Panc1 (cell line): ENCODE results near the gene ESR2.
"Not testable (repeated sequence)": the region's sequence is repeated elsewhere in the genome, so short reads cannot be mapped to it uniquely, and the experiment has no call there.

ENCODE experiments used
- CTCF ChIP-seq: fragments of 450-650 bp; IDR thresholded peaks from 2 replicates; pipeline ENCODE4 v1.5.1; 2017; ENCODE audit warnings: mild to moderate bottlenecking
- POLR2AphosphoS5 ChIP-seq: IDR thresholded peaks from 2 replicates; pipeline ENCODE4 v1.6.1; 2012; ENCODE audit warnings: mild to moderate bottlenecking, low read depth, low read length, moderate library complexity
- TCF7L2 ChIP-seq: IDR thresholded peaks from 2 replicates; pipeline ENCODE4 v1.6.1; 2011; ENCODE audit warnings: mild to moderate bottlenecking, low read depth, low read length, inconsistent platforms
- TF ChIP-seq, protein P1 (sequence below), 2 experiments: IDR thresholded peaks; 2 replicates each; pipeline ENCODE4 v1.6.1; 2011 to 2012; ENCODE audit warnings: low read depth in 2 of 2, control low read depth in 1 of 2, low read length in 1 of 2, mild to moderate bottlenecking in 1 of 2, moderate library complexity in 1 of 2; ENCODE audit not compliant: insufficient read depth in 1 of 2

DNA sequence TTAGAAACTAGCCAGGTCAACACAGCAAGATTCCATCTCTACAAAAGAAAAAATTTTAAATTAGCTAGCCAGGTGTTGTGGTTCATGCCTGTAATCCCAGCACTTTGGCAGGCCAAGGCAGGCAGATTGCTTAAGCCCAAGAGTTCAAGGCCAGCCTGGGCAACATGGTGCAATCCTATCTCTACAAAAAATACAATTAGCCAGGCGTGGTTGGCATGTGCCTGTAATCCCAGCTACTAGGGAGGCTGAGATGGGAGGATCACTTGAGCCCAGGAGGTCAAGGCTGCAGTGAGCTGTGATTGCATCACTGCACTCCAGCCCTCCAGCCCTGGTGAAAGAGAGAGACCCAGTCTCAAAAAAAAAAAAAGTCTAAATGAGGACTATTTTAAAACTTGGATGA is 24.5 kb upstream of the ESR2 start:
- TF ChIP-seq CTCF, POLR2AphosphoS5, TCF7L2: not testable (repeated sequence)
- TF ChIP-seq, protein P1, sequence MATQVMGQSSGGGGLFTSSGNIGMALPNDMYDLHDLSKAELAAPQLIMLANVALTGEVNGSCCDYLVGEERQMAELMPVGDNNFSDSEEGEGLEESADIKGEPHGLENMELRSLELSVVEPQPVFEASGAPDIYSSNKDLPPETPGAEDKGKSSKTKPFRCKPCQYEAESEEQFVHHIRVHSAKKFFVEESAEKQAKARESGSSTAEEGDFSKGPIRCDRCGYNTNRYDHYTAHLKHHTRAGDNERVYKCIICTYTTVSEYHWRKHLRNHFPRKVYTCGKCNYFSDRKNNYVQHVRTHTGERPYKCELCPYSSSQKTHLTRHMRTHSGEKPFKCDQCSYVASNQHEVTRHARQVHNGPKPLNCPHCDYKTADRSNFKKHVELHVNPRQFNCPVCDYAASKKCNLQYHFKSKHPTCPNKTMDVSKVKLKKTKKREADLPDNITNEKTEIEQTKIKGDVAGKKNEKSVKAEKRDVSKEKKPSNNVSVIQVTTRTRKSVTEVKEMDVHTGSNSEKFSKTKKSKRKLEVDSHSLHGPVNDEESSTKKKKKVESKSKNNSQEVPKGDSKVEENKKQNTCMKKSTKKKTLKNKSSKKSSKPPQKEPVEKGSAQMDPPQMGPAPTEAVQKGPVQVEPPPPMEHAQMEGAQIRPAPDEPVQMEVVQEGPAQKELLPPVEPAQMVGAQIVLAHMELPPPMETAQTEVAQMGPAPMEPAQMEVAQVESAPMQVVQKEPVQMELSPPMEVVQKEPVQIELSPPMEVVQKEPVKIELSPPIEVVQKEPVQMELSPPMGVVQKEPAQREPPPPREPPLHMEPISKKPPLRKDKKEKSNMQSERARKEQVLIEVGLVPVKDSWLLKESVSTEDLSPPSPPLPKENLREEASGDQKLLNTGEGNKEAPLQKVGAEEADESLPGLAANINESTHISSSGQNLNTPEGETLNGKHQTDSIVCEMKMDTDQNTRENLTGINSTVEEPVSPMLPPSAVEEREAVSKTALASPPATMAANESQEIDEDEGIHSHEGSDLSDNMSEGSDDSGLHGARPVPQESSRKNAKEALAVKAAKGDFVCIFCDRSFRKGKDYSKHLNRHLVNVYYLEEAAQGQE (IDR thresholded peaks at IDR 0.05; ENCODE audit: insufficient read depth in 1 of 2, low read depth in 2 of 2, low read length in 1 of 2) = not testable (repeated sequence)
